ENCODE measurements around the gene TBX4.

DNA sequence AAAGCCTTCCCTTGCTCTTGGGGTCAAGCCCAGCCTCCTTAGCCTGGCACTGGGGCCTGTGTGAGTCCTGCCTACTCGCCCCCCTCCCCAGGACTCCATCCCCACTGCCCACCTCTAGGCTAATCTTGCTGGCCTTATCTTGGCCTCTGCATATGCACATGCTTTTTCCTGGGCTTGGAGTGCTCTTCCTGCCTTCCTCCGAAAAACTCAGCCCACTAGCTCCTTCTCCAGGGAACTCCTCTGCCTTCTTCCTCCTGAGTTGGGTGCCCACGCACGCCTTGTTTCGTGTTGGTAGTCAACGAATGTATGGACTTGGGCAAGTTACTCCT, 36.0 kb upstream of the TBX4 start:
- TF ChIP-seq POLR2A (IDR thresholded peaks at IDR 0.05; ENCODE audit: low read depth, low read length) (no peak), POLR2AphosphoS5 (IDR thresholded peaks at IDR 0.05; ENCODE audit: low read depth, low read length) (no peak)
